ENCODE measurements around the gene INHBB.

INHBB gene

DNA sequence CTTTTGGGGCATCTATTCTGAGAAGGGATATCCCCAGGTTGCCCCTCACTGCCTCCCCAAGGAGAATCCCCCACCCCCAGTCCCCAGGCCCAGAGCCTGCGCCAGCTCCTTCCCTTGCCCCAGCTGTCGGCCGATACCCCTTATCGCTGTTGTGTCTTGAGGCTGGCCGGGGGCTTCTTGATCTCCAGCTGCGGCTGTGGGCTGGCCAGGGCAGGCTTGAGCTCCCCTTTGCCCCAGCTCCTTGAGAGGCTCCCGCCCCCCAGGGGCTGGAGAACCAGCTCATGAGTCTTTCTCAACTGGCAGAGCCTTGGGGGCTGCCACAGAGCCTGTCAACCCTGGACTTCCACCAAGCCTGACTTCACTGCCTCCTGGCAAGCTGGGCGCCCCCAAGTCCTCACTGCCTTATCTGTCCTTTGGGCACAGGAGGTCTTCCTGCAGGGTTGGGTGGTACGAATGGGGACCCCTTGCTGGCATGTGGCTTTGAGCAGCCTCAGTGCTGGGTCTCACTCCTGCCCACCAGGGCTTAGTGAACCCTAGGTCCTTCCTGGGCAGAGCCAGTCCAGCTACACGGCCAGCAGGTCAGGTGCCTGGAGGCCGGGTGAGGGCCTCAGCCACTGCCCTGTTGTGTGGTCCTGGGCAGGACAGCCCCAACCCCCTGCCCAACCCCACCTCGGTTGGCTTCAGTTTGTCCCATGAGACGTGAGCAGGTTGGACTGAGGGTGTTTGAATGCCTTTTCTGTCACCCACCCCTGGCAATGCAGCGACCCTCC lies 29.5 kb downstream of the INHBB start:
- Histone ChIP-seq H3K27ac (ENCODE audit: low read length) (no peak overlapping the region), H3K9me3 (ENCODE audit: control insufficient read depth in 1 of 2, low read length in 2 of 2) (no peaks in the 10 kb centered on the region), H3K4me1 (ENCODE audit: control insufficient read depth in 1 of 2, insufficient read depth in 2 of 2, low read length in 2 of 2) (no peaks in the 10 kb centered on the region), H3K36me3 (ENCODE audit: control insufficient read depth in 1 of 2, insufficient read depth in 2 of 2, low read length in 2 of 2) (no peaks in the 10 kb centered on the region), H3K27me3 (ENCODE audit: low read depth, low read length) (peaks cover 5% of the 10 kb centered on the region), H3K4me3 (ENCODE audit: low read depth in 1 of 2, low read length in 2 of 2) (no peak overlapping the region)

DNA sequence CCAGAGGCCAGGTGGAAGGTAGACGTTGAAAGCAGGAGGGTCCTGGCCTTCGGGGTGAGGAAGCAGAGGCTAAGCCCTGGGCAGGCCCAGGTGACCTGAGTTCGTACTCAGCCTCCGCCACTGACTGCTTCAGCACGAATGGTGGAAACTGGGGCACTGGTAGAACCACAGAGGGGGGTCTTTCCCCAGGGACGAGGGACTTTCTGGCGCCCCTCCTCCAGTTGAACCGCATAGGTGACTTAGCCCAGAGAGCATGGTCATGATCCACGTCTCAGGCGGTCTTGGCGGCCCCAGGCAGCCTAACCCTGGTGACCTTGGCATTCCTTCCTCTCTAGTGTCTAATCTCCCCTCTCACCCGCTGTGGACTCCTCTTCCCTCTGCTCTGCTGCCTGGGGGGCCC lies 30.2 kb downstream of the INHBB start:
- H3K4me3 ChIP-seq (ENCODE audit: low read depth in 1 of 2, low read length in 2 of 2): no peak overlapping the region
- H3K27ac ChIP-seq (ENCODE audit: low read length): no peak overlapping the region
- peaks cover 5% of the 10 kb centered on the region for H3K27me3 ChIP-seq (ENCODE audit: low read depth, low read length)
- no peaks in the 10 kb centered on the region for H3K36me3 ChIP-seq (ENCODE audit: control insufficient read depth in 1 of 2, insufficient read depth in 2 of 2, low read length in 2 of 2)
- no peaks in the 10 kb centered on the region for H3K9me3 ChIP-seq (ENCODE audit: control insufficient read depth in 1 of 2, low read length in 2 of 2)
- no peaks in the 10 kb centered on the region for H3K4me1 ChIP-seq (ENCODE audit: control insufficient read depth in 1 of 2, insufficient read depth in 2 of 2, low read length in 2 of 2)

DNA sequence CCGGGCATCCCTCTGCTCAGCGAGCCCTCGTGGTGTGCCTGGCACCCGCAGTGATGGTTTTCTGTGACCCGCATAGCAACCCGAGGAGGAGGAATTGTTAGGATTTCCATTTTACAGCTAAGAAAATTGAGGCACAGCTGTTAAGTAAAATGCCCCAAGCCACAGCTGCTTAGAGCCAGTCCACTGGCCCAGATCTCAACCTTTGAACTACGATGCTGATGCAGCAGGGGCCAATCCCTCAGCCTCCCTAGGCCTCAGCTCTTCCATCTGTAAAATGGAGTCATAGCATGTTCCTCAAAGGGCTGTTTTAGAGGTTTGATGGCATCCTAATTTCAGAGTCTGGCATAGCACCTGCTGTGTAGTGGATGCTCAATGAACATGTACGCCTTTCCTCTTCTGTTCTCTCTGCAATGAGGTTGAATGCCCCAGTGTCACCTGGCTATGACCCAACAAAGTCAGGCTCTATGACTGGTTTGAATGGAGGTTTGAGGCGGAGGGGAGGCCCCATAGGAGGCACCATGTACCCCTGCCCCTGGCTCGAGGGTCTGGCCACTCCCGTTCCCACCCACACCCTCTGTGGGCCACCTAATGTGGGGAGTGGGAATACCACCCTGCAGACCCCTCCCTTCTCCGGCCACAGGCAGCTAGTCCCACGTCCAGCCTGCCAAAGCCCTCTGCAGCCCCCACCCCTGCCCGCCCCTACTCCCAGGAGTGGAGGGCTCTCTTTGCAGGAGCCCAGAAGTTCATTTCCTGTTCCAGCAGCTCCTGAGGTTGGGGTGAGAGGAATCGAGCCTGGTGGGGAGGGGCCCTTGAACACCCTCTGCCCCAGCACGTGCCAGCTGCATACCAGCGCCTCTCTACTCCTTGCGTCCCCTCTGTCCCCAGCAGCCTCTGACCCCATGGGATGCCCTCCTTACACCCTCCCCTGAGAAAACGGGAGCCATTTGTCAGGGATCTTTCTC lies 31.0 kb downstream of the INHBB start:
- peaks cover 5% of the 10 kb centered on the region for H3K27me3 ChIP-seq (ENCODE audit: low read depth, low read length)
- H3K36me3 ChIP-seq (ENCODE audit: control insufficient read depth in 1 of 2, insufficient read depth in 2 of 2, low read length in 2 of 2): no peaks in the 10 kb centered on the region
- H3K9me3 ChIP-seq (ENCODE audit: control insufficient read depth in 1 of 2, low read length in 2 of 2): no peaks in the 10 kb centered on the region
- H3K4me3 ChIP-seq (ENCODE audit: low read depth in 1 of 2, low read length in 2 of 2): no peak overlapping the region
- H3K27ac ChIP-seq (ENCODE audit: low read length): no peak overlapping the region
- H3K4me1 ChIP-seq (ENCODE audit: control insufficient read depth in 1 of 2, insufficient read depth in 2 of 2, low read length in 2 of 2): no peaks in the 10 kb centered on the region

GRCh38 chr2:120378605-120379004 lies 32.7 kb downstream of the INHBB start:
- no peak overlapping the region for H3K27ac ChIP-seq (ENCODE audit: low read length)
- no peaks in the 10 kb centered on the region for H3K36me3 ChIP-seq (ENCODE audit: control insufficient read depth in 1 of 2, insufficient read depth in 2 of 2, low read length in 2 of 2)
- no peak overlapping the region for H3K4me3 ChIP-seq (ENCODE audit: low read depth in 1 of 2, low read length in 2 of 2)
- H3K27me3 ChIP-seq (ENCODE audit: low read depth, low read length): no peaks in the 10 kb centered on the region
- H3K9me3 ChIP-seq (ENCODE audit: control insufficient read depth in 1 of 2, low read length in 2 of 2): no peaks in the 10 kb centered on the region
- no peaks in the 10 kb centered on the region for H3K4me1 ChIP-seq (ENCODE audit: control insufficient read depth in 1 of 2, insufficient read depth in 2 of 2, low read length in 2 of 2)

GRCh38 chr2:120379916-120380893 lies 34.3 kb downstream of the INHBB start:
- H3K27ac ChIP-seq (ENCODE audit: low read length): no peak overlapping the region
- no peaks in the 10 kb centered on the region for H3K27me3 ChIP-seq (ENCODE audit: low read depth, low read length)
- no peaks in the 10 kb centered on the region for H3K4me1 ChIP-seq (ENCODE audit: control insufficient read depth in 1 of 2, insufficient read depth in 2 of 2, low read length in 2 of 2)
- H3K36me3 ChIP-seq (ENCODE audit: control insufficient read depth in 1 of 2, insufficient read depth in 2 of 2, low read length in 2 of 2): no peaks in the 10 kb centered on the region
- no peak overlapping the region for H3K4me3 ChIP-seq (ENCODE audit: low read depth in 1 of 2, low read length in 2 of 2)
- no peaks in the 10 kb centered on the region for H3K9me3 ChIP-seq (ENCODE audit: control insufficient read depth in 1 of 2, low read length in 2 of 2)

DNA sequence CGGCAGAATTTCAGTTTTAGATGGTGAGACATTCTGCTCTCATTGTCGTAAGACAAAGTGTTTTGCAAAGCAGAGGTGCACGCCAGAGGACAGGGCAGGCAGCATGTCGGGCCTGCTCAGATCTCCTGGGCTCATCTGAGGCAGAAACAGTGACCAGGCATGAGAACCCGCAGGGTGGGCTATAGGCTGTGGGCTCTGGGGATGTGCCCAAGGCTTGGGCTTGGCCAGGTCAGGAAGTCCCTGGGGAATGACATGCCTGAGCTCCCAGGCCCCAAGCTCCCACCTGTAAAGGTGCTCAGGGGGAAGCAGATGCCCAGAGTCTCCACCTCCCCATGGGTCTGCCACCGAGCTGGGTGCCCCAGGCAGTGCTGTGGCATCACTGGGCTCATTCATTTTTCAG lies 35.3 kb downstream of the INHBB start:
- no peaks in the 10 kb centered on the region for H3K27me3 ChIP-seq (ENCODE audit: low read depth, low read length)
- H3K36me3 ChIP-seq (ENCODE audit: control insufficient read depth in 1 of 2, insufficient read depth in 2 of 2, low read length in 2 of 2): no peaks in the 10 kb centered on the region
- no peaks in the 10 kb centered on the region for H3K4me1 ChIP-seq (ENCODE audit: control insufficient read depth in 1 of 2, insufficient read depth in 2 of 2, low read length in 2 of 2)
- H3K4me3 ChIP-seq (ENCODE audit: low read depth in 1 of 2, low read length in 2 of 2): no peak overlapping the region
- H3K9me3 ChIP-seq (ENCODE audit: control insufficient read depth in 1 of 2, low read length in 2 of 2): no peaks in the 10 kb centered on the region
- H3K27ac ChIP-seq (ENCODE audit: low read length): no peak overlapping the region

DNA sequence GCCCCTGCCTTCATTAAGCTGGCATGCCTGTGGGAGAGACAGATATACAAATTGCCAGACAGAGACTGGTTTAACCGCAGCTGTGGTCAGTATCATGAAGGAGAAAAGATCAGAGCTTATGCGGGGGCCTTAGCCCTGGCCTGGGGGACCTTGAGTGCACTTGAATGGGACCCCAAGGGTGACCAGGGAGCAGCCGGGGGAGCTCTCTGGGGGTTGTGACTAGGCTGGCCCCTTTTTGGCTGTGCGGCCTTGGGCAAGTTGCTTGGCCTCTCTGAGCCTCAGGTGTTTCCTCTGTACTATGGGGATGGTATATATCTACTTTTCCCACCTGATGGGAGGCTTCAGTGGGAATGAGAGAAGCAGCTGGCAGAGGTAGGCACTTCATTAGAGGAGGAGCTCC lies 35.7 kb downstream of the INHBB start:
- H3K4me3 ChIP-seq (ENCODE audit: low read depth in 1 of 2, low read length in 2 of 2): no peak overlapping the region
- no peak overlapping the region for H3K27ac ChIP-seq (ENCODE audit: low read length)
- no peaks in the 10 kb centered on the region for H3K36me3 ChIP-seq (ENCODE audit: control insufficient read depth in 1 of 2, insufficient read depth in 2 of 2, low read length in 2 of 2)
- H3K27me3 ChIP-seq (ENCODE audit: low read depth, low read length): no peaks in the 10 kb centered on the region
- no peaks in the 10 kb centered on the region for H3K9me3 ChIP-seq (ENCODE audit: control insufficient read depth in 1 of 2, low read length in 2 of 2)
- no peaks in the 10 kb centered on the region for H3K4me1 ChIP-seq (ENCODE audit: control insufficient read depth in 1 of 2, insufficient read depth in 2 of 2, low read length in 2 of 2)

DNA sequence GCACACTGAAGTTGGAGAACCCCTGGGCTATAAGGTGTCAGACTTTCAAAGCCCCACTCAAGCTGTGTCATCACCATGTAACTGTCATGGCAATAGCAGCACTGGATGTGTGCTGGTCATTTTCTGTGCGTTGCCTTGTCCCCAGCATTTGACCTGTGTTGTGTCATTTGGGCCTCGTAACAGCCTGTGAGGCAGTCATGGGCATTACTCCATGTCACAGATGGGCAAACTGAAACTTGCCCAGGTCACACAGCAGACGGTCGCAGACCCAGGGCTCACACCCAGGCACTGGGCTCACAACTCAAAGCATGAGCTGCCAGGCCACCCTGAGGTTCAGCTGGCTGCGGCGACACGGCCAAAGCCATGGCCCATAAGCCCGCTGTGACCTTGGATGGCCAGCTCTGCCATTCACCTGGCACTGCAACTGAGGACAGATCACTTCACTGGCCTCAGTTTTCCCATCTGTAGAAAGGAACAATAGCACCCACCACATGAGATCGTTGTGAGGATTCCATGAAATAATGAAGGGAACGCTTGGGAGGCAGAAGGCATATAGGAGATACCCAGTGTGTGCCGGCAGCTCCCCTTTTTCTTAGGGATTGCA lies 36.7 kb downstream of the INHBB start:
- Histone ChIP-seq H3K27ac (ENCODE audit: low read length) (no peak overlapping the region), H3K4me1 (ENCODE audit: control insufficient read depth in 1 of 2, insufficient read depth in 2 of 2, low read length in 2 of 2) (no peaks in the 10 kb centered on the region), H3K4me3 (ENCODE audit: low read depth in 1 of 2, low read length in 2 of 2) (no peak overlapping the region), H3K36me3 (ENCODE audit: control insufficient read depth in 1 of 2, insufficient read depth in 2 of 2, low read length in 2 of 2) (no peaks in the 10 kb centered on the region), H3K27me3 (ENCODE audit: low read depth, low read length) (no peaks in the 10 kb centered on the region), H3K9me3 (ENCODE audit: control insufficient read depth in 1 of 2, low read length in 2 of 2) (no peaks in the 10 kb centered on the region)

- Histone ChIP-seq H3K4me1 (ENCODE audit: control insufficient read depth in 1 of 2, insufficient read depth in 2 of 2, low read length in 2 of 2) (no peaks in the 10 kb centered on the region), H3K9me3 (ENCODE audit: control insufficient read depth in 1 of 2, low read length in 2 of 2) (no peaks in the 10 kb centered on the region), H3K27ac (ENCODE audit: low read length) (no peak overlapping the region), H3K4me3 (ENCODE audit: low read depth in 1 of 2, low read length in 2 of 2) (no peak overlapping the region), H3K36me3 (ENCODE audit: control insufficient read depth in 1 of 2, insufficient read depth in 2 of 2, low read length in 2 of 2) (no peaks in the 10 kb centered on the region), H3K27me3 (ENCODE audit: low read depth, low read length) (no peaks in the 10 kb centered on the region)
Measured at GRCh38 chr2:120383191-120383590, 37.3 kb downstream of the INHBB start.

GRCh38 chr2:120383631-120384340 lies 37.9 kb downstream of the INHBB start:
- no peaks in the 10 kb centered on the region for H3K36me3 ChIP-seq (ENCODE audit: control insufficient read depth in 1 of 2, insufficient read depth in 2 of 2, low read length in 2 of 2)
- H3K27ac ChIP-seq (ENCODE audit: low read length): no peak overlapping the region
- no peak overlapping the region for H3K4me3 ChIP-seq (ENCODE audit: low read depth in 1 of 2, low read length in 2 of 2)
- no peaks in the 10 kb centered on the region for H3K9me3 ChIP-seq (ENCODE audit: control insufficient read depth in 1 of 2, low read length in 2 of 2)
- no peaks in the 10 kb centered on the region for H3K27me3 ChIP-seq (ENCODE audit: low read depth, low read length)
- no peaks in the 10 kb centered on the region for H3K4me1 ChIP-seq (ENCODE audit: control insufficient read depth in 1 of 2, insufficient read depth in 2 of 2, low read length in 2 of 2)

All from muscle layer of duodenum (tissue), 2 donors.